ENCODE measurements around the gene OAS1.

OAS1 gene

DNA sequence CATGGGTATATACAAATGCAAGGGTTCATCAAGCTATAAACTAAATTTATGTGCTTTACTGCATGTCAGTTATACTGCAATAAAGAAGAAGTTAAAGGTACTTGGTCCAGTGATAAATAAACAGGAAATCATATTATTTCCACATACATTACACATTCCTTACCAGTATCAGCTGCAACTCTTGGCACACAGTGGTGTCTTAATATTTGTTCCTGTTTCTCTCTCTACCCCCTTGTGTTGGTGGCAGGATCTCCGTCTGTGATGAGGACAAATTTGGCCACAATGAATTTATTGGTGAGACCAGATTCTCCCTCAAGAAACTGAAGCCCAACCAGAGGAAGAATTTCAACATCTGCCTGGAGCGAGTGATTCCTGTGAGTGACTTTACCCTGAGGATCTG, 19.2 kb upstream of the OAS1 start:
- no peak for TF ChIP-seq EP300 (IDR thresholded peaks at IDR 0.05; ENCODE audit: borderline replicate concordance)
- no peak for TF ChIP-seq YY1 (IDR thresholded peaks at IDR 0.05; ENCODE audit: low read depth)
- no peak for TF ChIP-seq RAD21 (IDR thresholded peaks at IDR 0.05; ENCODE audit: low read depth)
- no peak for TF ChIP-seq TAF1 (IDR thresholded peaks at IDR 0.05; ENCODE audit: low read depth)
- TF ChIP-seq FOXM1 (IDR thresholded peaks at IDR 0.05; ENCODE audit: borderline replicate concordance, low read depth), result no peak
- TF ChIP-seq TCF12 (IDR thresholded peaks at IDR 0.05; ENCODE audit: low read depth), result no peak
- TF ChIP-seq CREB1 (IDR thresholded peaks at IDR 0.05; ENCODE audit: low read depth), result no peak
- TF ChIP-seq TEAD4 (IDR thresholded peaks at IDR 0.05), result no peak
- TF ChIP-seq EGR1 (IDR thresholded peaks at IDR 0.05), result no peak
- TF ChIP-seq REST (IDR thresholded peaks at IDR 0.05; ENCODE audit: low read depth), result no peak
- TF ChIP-seq ZBTB7A (IDR thresholded peaks at IDR 0.05; ENCODE audit: low read depth), result no peak
- TF ChIP-seq USF1 (IDR thresholded peaks at IDR 0.05), result no peak

GRCh38 chr12:112891093-112892024, 15.4 kb upstream of the OAS1 start:
- no peak for TF ChIP-seq REST (IDR thresholded peaks at IDR 0.05; ENCODE audit: low read depth)
- no peak for TF ChIP-seq RAD21 (IDR thresholded peaks at IDR 0.05; ENCODE audit: low read depth)
- TF ChIP-seq EP300 (IDR thresholded peaks at IDR 0.05; ENCODE audit: borderline replicate concordance), result no peak
- no peak for TF ChIP-seq FOXM1 (IDR thresholded peaks at IDR 0.05; ENCODE audit: borderline replicate concordance, low read depth)
- no peak for TF ChIP-seq USF1 (IDR thresholded peaks at IDR 0.05)
- no peak for TF ChIP-seq EGR1 (IDR thresholded peaks at IDR 0.05)
- TF ChIP-seq CEBPB (IDR thresholded peaks at IDR 0.05), result no peak

- TF ChIP-seq FOXM1 (IDR thresholded peaks at IDR 0.05; ENCODE audit: borderline replicate concordance, low read depth), result no peak
- no peak for TF ChIP-seq RAD21 (IDR thresholded peaks at IDR 0.05; ENCODE audit: low read depth)
- TF ChIP-seq REST (IDR thresholded peaks at IDR 0.05; ENCODE audit: low read depth), result peak; percentile 67
- TF ChIP-seq EGR1 (IDR thresholded peaks at IDR 0.05), result no peak
Measured at GRCh38 chr12:112892856-112893255, 13.9 kb upstream of the OAS1 start.

- no peak for TF ChIP-seq USF1 (IDR thresholded peaks at IDR 0.05)
- TF ChIP-seq TAF1 (IDR thresholded peaks at IDR 0.05; ENCODE audit: low read depth), result no peak
- no peak for TF ChIP-seq EP300 (IDR thresholded peaks at IDR 0.05; ENCODE audit: borderline replicate concordance)
- no peak for TF ChIP-seq TEAD4 (IDR thresholded peaks at IDR 0.05)
- no peak for TF ChIP-seq NFIC (IDR thresholded peaks at IDR 0.05)
- TF ChIP-seq EGR1 (IDR thresholded peaks at IDR 0.05), result no peak
- no peak for TF ChIP-seq TCF12 (IDR thresholded peaks at IDR 0.05; ENCODE audit: low read depth)
- no peak for TF ChIP-seq YY1 (IDR thresholded peaks at IDR 0.05; ENCODE audit: low read depth)
- TF ChIP-seq FOXM1 (IDR thresholded peaks at IDR 0.05; ENCODE audit: borderline replicate concordance, low read depth), result no peak
- TF ChIP-seq CEBPB (IDR thresholded peaks at IDR 0.05), result no peak
- no peak for TF ChIP-seq RAD21 (IDR thresholded peaks at IDR 0.05; ENCODE audit: low read depth)
- no peak for TF ChIP-seq REST (IDR thresholded peaks at IDR 0.05; ENCODE audit: low read depth)
- TF ChIP-seq ZBTB7A (IDR thresholded peaks at IDR 0.05; ENCODE audit: low read depth), result no peak
- no peak for TF ChIP-seq MAX (IDR thresholded peaks at IDR 0.05)
- no peak for TF ChIP-seq CREB1 (IDR thresholded peaks at IDR 0.05; ENCODE audit: low read depth)
Measured at GRCh38 chr12:112894128-112894527, 12.6 kb upstream of the OAS1 start.

All from Ishikawa (cell line).